ENCODE measurements around the gene PDGFD. TPM values are rescaled to one million over a fixed set of nuclear protein-coding genes. Genes with fewer than 3 reads are reported as not detected.

Gene PDGFD
- polyA plus RNA-seq, 1 donor from 2014 or later = 1.0 TPM

DNA sequence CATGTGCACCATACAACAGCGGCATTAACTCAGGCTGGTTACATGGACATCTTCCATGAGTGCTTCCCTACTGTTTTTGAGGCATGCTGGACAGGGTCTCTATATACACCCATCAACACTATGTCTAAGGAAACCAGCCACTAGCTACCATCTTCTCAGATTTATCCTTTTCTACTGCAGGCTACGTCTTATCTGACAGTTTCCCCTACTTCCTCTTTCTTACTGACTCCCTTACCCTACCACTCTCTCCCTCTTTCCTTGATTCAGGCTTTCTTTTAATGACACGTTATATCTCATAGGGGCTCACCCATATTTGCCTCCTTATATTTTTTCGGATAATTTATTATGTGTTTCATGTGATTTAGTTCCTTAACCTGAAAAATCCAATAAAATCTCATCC lies 85.7 kb downstream of the PDGFD start:
- H3K27ac ChIP-seq (ENCODE audit: low read length) = no peak overlapping the region
- H3K36me3 ChIP-seq (ENCODE audit: insufficient read depth, low read length) = no peaks in the 10 kb centered on the region
- H3K9ac ChIP-seq (ENCODE audit: low read length) = no peak overlapping the region
- no peaks in the 10 kb centered on the region for H3F3A ChIP-seq (ENCODE audit: insufficient read depth, low read length, poor library complexity, severe bottlenecking)
- H3K79me2 ChIP-seq (replicated peaks; ENCODE audit: insufficient read depth, low read length) = no peaks in the 10 kb centered on the region
- no peak overlapping the region for H3K4me3 ChIP-seq (ENCODE audit: low read length)
- H4K20me1 ChIP-seq (ENCODE audit: insufficient read depth) = no peaks in the 10 kb centered on the region
- no peaks in the 10 kb centered on the region for H3K27me3 ChIP-seq (ENCODE audit: insufficient read depth, low read depth, low read length)
- H3K9me2 ChIP-seq (ENCODE audit: insufficient read depth, low read length) = no peaks in the 10 kb centered on the region
- no peak overlapping the region for H3K4me2 ChIP-seq (ENCODE audit: low read length)
- no peaks in the 10 kb centered on the region for H3K9me3 ChIP-seq (ENCODE audit: low read length)
- H2AFZ ChIP-seq (ENCODE audit: low read depth, low read length) = no peak overlapping the region
- TF ChIP-seq EP300 (conservative IDR thresholded peaks at IDR 0.05; ENCODE audit: poor library complexity, severe bottlenecking) = no peak
- TF ChIP-seq, protein P1, sequence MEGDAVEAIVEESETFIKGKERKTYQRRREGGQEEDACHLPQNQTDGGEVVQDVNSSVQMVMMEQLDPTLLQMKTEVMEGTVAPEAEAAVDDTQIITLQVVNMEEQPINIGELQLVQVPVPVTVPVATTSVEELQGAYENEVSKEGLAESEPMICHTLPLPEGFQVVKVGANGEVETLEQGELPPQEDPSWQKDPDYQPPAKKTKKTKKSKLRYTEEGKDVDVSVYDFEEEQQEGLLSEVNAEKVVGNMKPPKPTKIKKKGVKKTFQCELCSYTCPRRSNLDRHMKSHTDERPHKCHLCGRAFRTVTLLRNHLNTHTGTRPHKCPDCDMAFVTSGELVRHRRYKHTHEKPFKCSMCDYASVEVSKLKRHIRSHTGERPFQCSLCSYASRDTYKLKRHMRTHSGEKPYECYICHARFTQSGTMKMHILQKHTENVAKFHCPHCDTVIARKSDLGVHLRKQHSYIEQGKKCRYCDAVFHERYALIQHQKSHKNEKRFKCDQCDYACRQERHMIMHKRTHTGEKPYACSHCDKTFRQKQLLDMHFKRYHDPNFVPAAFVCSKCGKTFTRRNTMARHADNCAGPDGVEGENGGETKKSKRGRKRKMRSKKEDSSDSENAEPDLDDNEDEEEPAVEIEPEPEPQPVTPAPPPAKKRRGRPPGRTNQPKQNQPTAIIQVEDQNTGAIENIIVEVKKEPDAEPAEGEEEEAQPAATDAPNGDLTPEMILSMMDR (IDR thresholded peaks at IDR 0.05; ENCODE audit: poor library complexity, severe bottlenecking) = no peak
- TF ChIP-seq SMC3 (conservative IDR thresholded peaks at IDR 0.05; ENCODE audit: poor library complexity) = no peak
- TF ChIP-seq EZH2 (IDR thresholded peaks at IDR 0.05; ENCODE audit: borderline replicate concordance, insufficient read depth, low read length, poor library complexity, severe bottlenecking) = no peak
- no peak for TF ChIP-seq RAD21 (conservative IDR thresholded peaks at IDR 0.05)

DNA sequence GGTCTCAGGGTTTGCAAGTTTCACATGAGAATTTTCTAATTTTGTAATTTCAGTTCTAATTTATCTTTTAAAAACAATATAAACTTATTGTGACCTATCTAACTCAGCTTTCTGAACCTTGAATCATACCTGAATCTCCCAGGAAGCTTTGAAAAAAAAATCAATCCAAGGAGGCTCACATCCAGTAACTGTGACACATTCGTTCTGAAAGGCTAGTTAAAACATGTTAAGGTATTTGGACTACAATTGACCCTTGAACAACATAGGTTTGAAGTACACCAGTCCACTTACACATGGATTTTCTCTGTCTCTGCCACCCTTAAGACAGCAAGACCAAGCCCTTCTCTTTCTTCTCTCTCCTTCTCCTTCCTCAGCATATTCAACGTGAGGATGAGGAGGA lies 87.5 kb downstream of the PDGFD start:
- Histone ChIP-seq H3K79me2 (replicated peaks; ENCODE audit: insufficient read depth, low read length) (no peaks in the 10 kb centered on the region), H3K27ac (ENCODE audit: low read length) (no peak overlapping the region), H4K20me1 (ENCODE audit: insufficient read depth) (no peaks in the 10 kb centered on the region), H2AFZ (ENCODE audit: low read depth, low read length) (no peak overlapping the region), H3F3A (ENCODE audit: insufficient read depth, low read length, poor library complexity, severe bottlenecking) (no peaks in the 10 kb centered on the region), H3K4me3 (ENCODE audit: low read length) (no peak overlapping the region), H3K27me3 (ENCODE audit: insufficient read depth, low read depth, low read length) (no peaks in the 10 kb centered on the region), H3K9me3 (ENCODE audit: low read length) (no peaks in the 10 kb centered on the region), H3K36me3 (ENCODE audit: insufficient read depth, low read length) (no peaks in the 10 kb centered on the region), H3K4me2 (ENCODE audit: low read length) (no peak overlapping the region), H3K9me2 (ENCODE audit: insufficient read depth, low read length) (no peaks in the 10 kb centered on the region), H3K9ac (ENCODE audit: low read length) (no peak overlapping the region)
- TF ChIP-seq EZH2 (IDR thresholded peaks at IDR 0.05; ENCODE audit: borderline replicate concordance, insufficient read depth, low read length, poor library complexity, severe bottlenecking) = no peak

DNA sequence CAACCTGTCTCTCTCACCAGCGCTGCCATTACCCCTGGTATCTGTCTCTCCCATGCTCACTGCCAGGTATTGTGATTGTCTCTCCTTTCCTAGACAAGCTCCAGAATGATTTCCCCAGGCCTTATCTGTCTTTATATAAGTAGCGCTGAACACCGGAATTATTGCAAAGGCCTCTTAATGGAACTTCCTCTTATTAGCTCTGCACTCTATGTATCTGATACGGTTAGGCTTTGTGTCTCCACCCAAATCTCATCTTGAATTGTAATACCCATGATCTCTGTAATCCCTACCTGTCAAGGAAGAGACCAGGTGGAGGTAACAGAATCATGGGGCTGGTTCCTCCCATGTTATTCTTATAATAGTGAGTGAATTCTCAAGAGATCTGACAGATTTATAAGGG lies 88.2 kb downstream of the PDGFD start:
- Histone ChIP-seq H3K9me2 (ENCODE audit: insufficient read depth, low read length) (no peaks in the 10 kb centered on the region), H3K27ac (ENCODE audit: low read length) (no peak overlapping the region), H3K4me3 (ENCODE audit: low read length) (no peak overlapping the region), H3F3A (ENCODE audit: insufficient read depth, low read length, poor library complexity, severe bottlenecking) (no peaks in the 10 kb centered on the region), H3K9me3 (ENCODE audit: low read length) (no peaks in the 10 kb centered on the region), H3K27me3 (ENCODE audit: insufficient read depth, low read depth, low read length) (no peaks in the 10 kb centered on the region), H2AFZ (ENCODE audit: low read depth, low read length) (no peak overlapping the region), H3K4me2 (ENCODE audit: low read length) (no peak overlapping the region), H4K20me1 (ENCODE audit: insufficient read depth) (no peaks in the 10 kb centered on the region), H3K79me2 (replicated peaks; ENCODE audit: insufficient read depth, low read length) (no peaks in the 10 kb centered on the region), H3K36me3 (ENCODE audit: insufficient read depth, low read length) (no peaks in the 10 kb centered on the region), H3K9ac (ENCODE audit: low read length) (no peak overlapping the region)
- no peak for TF ChIP-seq MXI1 (conservative IDR thresholded peaks at IDR 0.05; ENCODE audit: poor library complexity, severe bottlenecking)
- TF ChIP-seq RAD21 (conservative IDR thresholded peaks at IDR 0.05) = no peak
- no peak for TF ChIP-seq EP300 (conservative IDR thresholded peaks at IDR 0.05; ENCODE audit: poor library complexity, severe bottlenecking)
- TF ChIP-seq SMC3 (conservative IDR thresholded peaks at IDR 0.05; ENCODE audit: poor library complexity) = no peak
- no peak for TF ChIP-seq TAF1 (IDR thresholded peaks at IDR 0.05; ENCODE audit: low read depth)
- TF ChIP-seq, protein P2, sequence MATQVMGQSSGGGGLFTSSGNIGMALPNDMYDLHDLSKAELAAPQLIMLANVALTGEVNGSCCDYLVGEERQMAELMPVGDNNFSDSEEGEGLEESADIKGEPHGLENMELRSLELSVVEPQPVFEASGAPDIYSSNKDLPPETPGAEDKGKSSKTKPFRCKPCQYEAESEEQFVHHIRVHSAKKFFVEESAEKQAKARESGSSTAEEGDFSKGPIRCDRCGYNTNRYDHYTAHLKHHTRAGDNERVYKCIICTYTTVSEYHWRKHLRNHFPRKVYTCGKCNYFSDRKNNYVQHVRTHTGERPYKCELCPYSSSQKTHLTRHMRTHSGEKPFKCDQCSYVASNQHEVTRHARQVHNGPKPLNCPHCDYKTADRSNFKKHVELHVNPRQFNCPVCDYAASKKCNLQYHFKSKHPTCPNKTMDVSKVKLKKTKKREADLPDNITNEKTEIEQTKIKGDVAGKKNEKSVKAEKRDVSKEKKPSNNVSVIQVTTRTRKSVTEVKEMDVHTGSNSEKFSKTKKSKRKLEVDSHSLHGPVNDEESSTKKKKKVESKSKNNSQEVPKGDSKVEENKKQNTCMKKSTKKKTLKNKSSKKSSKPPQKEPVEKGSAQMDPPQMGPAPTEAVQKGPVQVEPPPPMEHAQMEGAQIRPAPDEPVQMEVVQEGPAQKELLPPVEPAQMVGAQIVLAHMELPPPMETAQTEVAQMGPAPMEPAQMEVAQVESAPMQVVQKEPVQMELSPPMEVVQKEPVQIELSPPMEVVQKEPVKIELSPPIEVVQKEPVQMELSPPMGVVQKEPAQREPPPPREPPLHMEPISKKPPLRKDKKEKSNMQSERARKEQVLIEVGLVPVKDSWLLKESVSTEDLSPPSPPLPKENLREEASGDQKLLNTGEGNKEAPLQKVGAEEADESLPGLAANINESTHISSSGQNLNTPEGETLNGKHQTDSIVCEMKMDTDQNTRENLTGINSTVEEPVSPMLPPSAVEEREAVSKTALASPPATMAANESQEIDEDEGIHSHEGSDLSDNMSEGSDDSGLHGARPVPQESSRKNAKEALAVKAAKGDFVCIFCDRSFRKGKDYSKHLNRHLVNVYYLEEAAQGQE (IDR thresholded peaks at IDR 0.05; ENCODE audit: borderline replicate concordance) = no peak
- no peak for TF ChIP-seq POLR2AphosphoS5 (IDR thresholded peaks at IDR 0.05)
- no peak for TF ChIP-seq EZH2 (IDR thresholded peaks at IDR 0.05; ENCODE audit: borderline replicate concordance, insufficient read depth, low read length, poor library complexity, severe bottlenecking)
- TF ChIP-seq, protein P1 (IDR thresholded peaks at IDR 0.05; ENCODE audit: poor library complexity, severe bottlenecking) = no peak

All from neural cell (in vitro differentiated cells).